Uterus (tissue), 4 donors: ENCODE measurements around the gene PRKCSH. TPM values are rescaled to one million over a fixed set of nuclear protein-coding genes. Genes with fewer than 3 reads are reported as not detected.

Source experiments
- DNase-seq, 2 donors: peaks; one replicate each; pipeline ENCODE4 v3.0.0-alpha.2; 2019 to 2020
- H3K27ac ChIP-seq, 2 donors: fragments of 200-600 bp; sonication (generic); 1 replicate in 1 of 2; 2 replicates in 1 of 2; pipeline ENCODE4 v1.5.1; 2016 to 2018
- H3K27me3 ChIP-seq, 2 donors: fragments of 200-600 bp; sonication (generic); one replicate each; pipeline ENCODE4 v1.5.1; 2018 to 2019; ENCODE audit warnings: control low read depth in 1 of 2
- H3K36me3 ChIP-seq, 2 donors: fragments of 200-600 bp; sonication (generic); one replicate each; pipeline ENCODE4 v1.5.1; 2019; ENCODE audit warnings: control low read depth in 1 of 2
- H3K4me1 ChIP-seq, 2 donors: fragments of 200-600 bp; sonication (generic); one replicate each; pipeline ENCODE4 v1.5.1; 2018 to 2019; ENCODE audit warnings: control low read depth in 1 of 2
- H3K4me3 ChIP-seq, 2 donors: fragments of 200-600 bp; sonication (generic); 1 replicate in 1 of 2; 2 replicates in 1 of 2; pipeline ENCODE4 v1.5.1; 2018 to 2019; ENCODE audit warnings: mild to moderate bottlenecking in 1 of 2
- H3K9me3 ChIP-seq, 2 donors: fragments of 200-600 bp; sonication (generic); one replicate each; pipeline ENCODE4 v1.5.1; 2019; ENCODE audit warnings: control low read depth in 1 of 2
- CTCF ChIP-seq, 4 experiments: fragments of 200-600 bp in 2 of 4; fragments of 450-650 bp in 2 of 4; sonication (generic) in 2 of 4; IDR thresholded peaks; one replicate each; pipeline ENCODE4 v1.5.1; 2016 to 2019; ENCODE audit warnings: antibody characterized with exemption in 4 of 4, mild to moderate bottlenecking in 2 of 4, moderate library complexity in 1 of 4
- POLR2A ChIP-seq, 2 donors: fragments of 450-650 bp; IDR thresholded peaks; one replicate each; pipeline ENCODE4 v1.6.1; 2016; ENCODE audit warnings: antibody characterized with exemption in 2 of 2, mild to moderate bottlenecking in 1 of 2, moderate library complexity in 1 of 2
- intact Hi-C: fragments of 100-400 bp; cut with DNase I; formaldehyde crosslinking; loops from one replicate; pipeline ENCODE4 v1.15.1; 2023; ENCODE audit warnings: low total_unique reads
- total RNA-seq, 4 donors: library from RNA; depleted of rRNA in 3 of 4; stranded (reverse); fragments of >200 nt in 3 of 4; gene quantifications; one replicate each; pipeline versions ENCODE4 v1.1.0 to v1.2.4, GENCODE V29; 2014 to 2023
- donor health status: DM: yes; HTN: yes; CAD: no.

The PRKCSH gene
- total RNA-seq, 4 donors from 2014 or later: 65.3 to 228 (median 155) TPM

GRCh38 chr19:11416346-11417052, 18.9 kb upstream of the PRKCSH start:
- no peak overlapping the region for H3K27ac ChIP-seq
- peaks cover 12 to 13% of the 10 kb centered on the region in 2 donors for H3K27me3 ChIP-seq
- intact Hi-C loops: no loop called here
- DNase-seq: no peak
- no peaks in the 10 kb centered on the region for H3K9me3 ChIP-seq
- peaks cover 0 to 17% of the 10 kb centered on the region in 2 donors for H3K4me1 ChIP-seq
- no peaks in the 10 kb centered on the region for H3K36me3 ChIP-seq
- no peak overlapping the region for H3K4me3 ChIP-seq
- TF ChIP-seq CTCF (IDR thresholded peaks at IDR 0.05): no peak
- TF ChIP-seq POLR2A (IDR thresholded peaks at IDR 0.05): no peak

GRCh38 chr19:11418094-11418548, 17.3 kb upstream of the PRKCSH start:
- H3K27ac ChIP-seq: peak overlapping the region in 1 of 2 donors; percentile 43
- no peaks in the 10 kb centered on the region for H3K36me3 ChIP-seq
- intact Hi-C loops: no loop called here
- peak overlapping the region; percentile 24 to 29 for H3K4me3 ChIP-seq
- peaks cover 14 to 17% of the 10 kb centered on the region in 2 donors for H3K27me3 ChIP-seq
- no peak for TF ChIP-seq CTCF (IDR thresholded peaks at IDR 0.05)
- no peak for TF ChIP-seq POLR2A (IDR thresholded peaks at IDR 0.05)
- no peak for DNase-seq
- H3K4me1 ChIP-seq: peaks cover 0 to 17% of the 10 kb centered on the region in 2 donors
- no peaks in the 10 kb centered on the region for H3K9me3 ChIP-seq

GRCh38 chr19:11418549-11419506, 16.6 kb upstream of the PRKCSH start, which contains the start of gene RGL3:
Gene RGL3 (minus strand): TSS chr19:11419314. CDS start chr19:11419278, 36 bp downstream.
- no peak for DNase-seq
- Histone ChIP-seq H3K27ac (peak within 1 kb of the TSS; percentile 7 to 43), H3K4me3 (peak within 1 kb of the TSS; percentile 24 to 29), H3K27me3 (peaks cover 14 to 17% of the 10 kb centered on the region in 2 donors), H3K36me3 (no peaks in the 10 kb centered on the region), H3K4me1 (peaks cover 0 to 17% of the 10 kb centered on the region in 2 donors), H3K9me3 (no peaks in the 10 kb centered on the region)
- TF ChIP-seq POLR2A (IDR thresholded peaks at IDR 0.05) (no peak), CTCF (IDR thresholded peaks at IDR 0.05) (no peak)
- intact Hi-C loops: no loop called here

GRCh38 chr19:11420429-11421370, 14.7 kb upstream of the PRKCSH start:
- Histone ChIP-seq H3K27me3 (peaks cover 14 to 17% of the 10 kb centered on the region in 2 donors), H3K27ac (peak overlapping the region; percentile 50 to 53), H3K4me1 (peaks cover 0 to 17% of the 10 kb centered on the region in 2 donors), H3K36me3 (no peaks in the 10 kb centered on the region), H3K9me3 (no peaks in the 10 kb centered on the region), H3K4me3 (peak overlapping the region; percentile 6 to 8)
- intact Hi-C loops: no loop called here
- peak; percentile 60 to 68 for DNase-seq
- TF ChIP-seq POLR2A (IDR thresholded peaks at IDR 0.05) (peak in 1 of 2 donors; percentile 19), CTCF (IDR thresholded peaks at IDR 0.05) (no peak)
